A549 (cell line): Measurements from ENCODE around the gene SYDE1. TPM values are rescaled to one million over a fixed set of nuclear protein-coding genes. Genes with fewer than 3 reads are reported as not detected.
A peak's percentile ranks its signal among the peaks of the same experiment; 100 is the strongest.

Experiments used
- ATAC-seq, 2 experiments: fragments of 200-7000 bp in 1 of 2; fragments of >200 bp in 1 of 2; cut with Nextera tagmentation in 1 of 2; cut with Tn5 transposase in 1 of 2; 3 replicates each; pipeline versions ENCODE4 v1.8.0 to v1.9.1; 2018 to 2020; ENCODE audit warnings: mild to moderate bottlenecking in 1 of 2, moderate library complexity in 1 of 2
- CTCF ChIA-PET: fragments of 300-600 bp; sonication (Branson Sonifier 250); formaldehyde crosslinking; extraction: SDS; loops from one replicate; lab custom pipeline; 2021; ENCODE audit warnings: antibody characterized with exemption, inconsistent platforms; lab: Yijun Ruan, JAX
- POLR2A ChIA-PET: fragments of 350-600 bp; formaldehyde crosslinking; extraction: SDS; loops from one replicate; lab custom pipeline; 2021; ENCODE audit warnings: antibody characterized with exemption, inconsistent platforms; lab: Yijun Ruan, JAX
- DNase-seq, 2 experiments: peaks; one replicate each; pipeline versions ENCODE4 v3.0.0 to v3.0.0-alpha.2; 2011 to 2016; ENCODE audit warnings: low read depth in 1 of 2, low spot score in 1 of 2
- FAIRE-seq: peaks from 2 replicates; lab custom pipeline; 2011; peaks lifted over from hg19 to GRCh38; lab: Jason Lieb, UNC
- H3K27ac ChIP-seq, 2 experiments: fragments of >200 bp; sonication (Bioruptor Twin); formaldehyde crosslinking; 3 replicates each; pipeline ENCODE4 v1.5.1; 2016 to 2017
- H3K4me1 ChIP-seq: fragments of >200 bp; sonication (Bioruptor Twin); formaldehyde crosslinking; 3 replicates; pipeline ENCODE4 v1.6.1; 2016
- H3K4me2 ChIP-seq: fragments of >200 bp; sonication (Bioruptor Twin); formaldehyde crosslinking; 3 replicates; pipeline ENCODE4 v1.6.1; 2016
- H3K4me3 ChIP-seq: fragments of >200 bp; sonication (Bioruptor Twin); formaldehyde crosslinking; 3 replicates; pipeline ENCODE4 v1.5.1; 2016
- H3K9me3 ChIP-seq: fragments of >200 bp; sonication (Bioruptor Twin); formaldehyde crosslinking; 3 replicates; pipeline ENCODE4 v1.6.1; 2016
- BHLHE40 ChIP-seq: IDR thresholded peaks from 2 replicates; pipeline ENCODE4 v1.6.1; 2012; ENCODE audit warnings: low read depth, low read length, inconsistent platforms
- CHD4 ChIP-seq: fragments of 200-600 bp; sonication (generic); IDR thresholded peaks from 2 replicates; pipeline ENCODE4 v1.6.1; 2016; ENCODE audit warnings: antibody characterized with exemption, mild to moderate bottlenecking, borderline replicate concordance
- EHF ChIP-seq: fragments of 250-450 bp; sonication (Bioruptor Pico); IDR thresholded peaks from 2 replicates; pipeline ENCODE4 v1.5.0; 2020; ENCODE audit warnings: mild to moderate bottlenecking
- EHMT2 ChIP-seq: fragments of 200-600 bp; sonication (generic); IDR thresholded peaks from 2 replicates; pipeline ENCODE4 v1.6.1; 2016; ENCODE audit warnings: antibody characterized with exemption, low read depth, mild to moderate bottlenecking, moderate library complexity
- FOSB ChIP-seq: fragments of 250-450 bp; sonication (Bioruptor Pico); IDR thresholded peaks from 2 replicates; pipeline ENCODE4 v1.5.0; 2020; ENCODE audit warnings: mild to moderate bottlenecking, moderate library complexity
- FOSL2 ChIP-seq, 2 experiments: fragments of 450-650 bp in 1 of 2; fragments of >200 bp in 1 of 2; sonication (Bioruptor Twin) in 1 of 2; formaldehyde crosslinking; IDR thresholded peaks; 2 replicates each; pipeline versions ENCODE4 v1.5.0 to v1.6.1; 2016 to 2020; ENCODE audit warnings: mild to moderate bottlenecking in 1 of 2, moderate library complexity in 1 of 2
- HMGXB4 ChIP-seq: fragments of 250-450 bp; sonication (Bioruptor Pico); IDR thresholded peaks from 2 replicates; pipeline ENCODE4 v1.5.0; 2021; ENCODE audit warnings: mild to moderate bottlenecking, moderate library complexity, borderline replicate concordance
- HOXA7 ChIP-seq: fragments of 250-450 bp; sonication (Bioruptor Pico); IDR thresholded peaks from 2 replicates; pipeline ENCODE4 v1.5.0; 2020; ENCODE audit warnings: mild to moderate bottlenecking, moderate library complexity
- HOXB5 ChIP-seq: fragments of 250-450 bp; sonication (Bioruptor Pico); IDR thresholded peaks from 2 replicates; pipeline ENCODE4 v1.5.0; 2020; ENCODE audit warnings: mild to moderate bottlenecking, moderate library complexity
- JUN ChIP-seq, 2 experiments: fragments of >200 bp; sonication (Bioruptor Twin); formaldehyde crosslinking; IDR thresholded peaks; 2 replicates in 1 of 2; 3 replicates in 1 of 2; pipeline ENCODE4 v1.6.1; 2016 to 2017
- MAFK ChIP-seq: fragments of 450-650 bp; IDR thresholded peaks from 2 replicates; pipeline ENCODE4 v1.6.1; 2014; ENCODE audit not compliant: partially characterized antibody
- NFE2L2 ChIP-seq: fragments of 150-350 bp; conservative IDR thresholded peaks from 2 replicates; pipeline ENCODE4 v1.6.1; 2014; ENCODE audit warnings: low read length
- RAD21 ChIP-seq, 2 experiments: fragments of >200 bp in 1 of 2; sonication (Bioruptor Twin) in 1 of 2; formaldehyde crosslinking in 1 of 2; IDR thresholded peaks in 1 of 2; conservative IDR thresholded peaks in 1 of 2; 2 replicates in 1 of 2; 3 replicates in 1 of 2; pipeline ENCODE4 v1.6.1; 2012 to 2018; ENCODE audit warnings: inconsistent platforms in 1 of 2
- ZC3H11A ChIP-seq: fragments of 450-650 bp; IDR thresholded peaks from 2 replicates; pipeline ENCODE4 v1.6.1; 2014; ENCODE audit warnings: antibody characterized with exemption, mild to moderate bottlenecking
- ZNF302 ChIP-seq: fragments of 250-450 bp; sonication (Bioruptor Pico); IDR thresholded peaks from 2 replicates; pipeline ENCODE4 v1.9.0; 2021; ENCODE audit warnings: inconsistent platforms, mild to moderate bottlenecking, moderate library complexity
- WGBS: methylation state at CpG from one replicate; pipeline ENCODE4 v1.1.6; 2017; ENCODE audit errors: missing lambda C conversion rate; 5-methylcytosine and 5-hydroxymethylcytosine counted together
- polyA plus RNA-seq, 4 experiments: library from polyadenylated mRNA; depleted of rRNA in 3 of 4; stranded (reverse); fragments of >200 nt; fragmentation: RNase III in 1 of 4; extraction: RNeasy Plus Mini Kit Qiagen cat#74134 plus additional on column Dnase treatment in 1 of 4; gene quantifications; 2 replicates in 3 of 4; 3 replicates in 1 of 4; pipeline ENCODE4 v1.2.3, GENCODE V29; 2011 to 2017
- TF ChIP-seq, protein P1 (sequence below): fragments of >200 bp; sonication (Bioruptor Twin); formaldehyde crosslinking; IDR thresholded peaks from 3 replicates; pipeline ENCODE4 v1.5.1; 2016
- TF ChIP-seq, protein P2 (sequence below): IDR thresholded peaks from 2 replicates; pipeline ENCODE4 v1.6.1; 2012; ENCODE audit warnings: low read depth, borderline replicate concordance
- TF ChIP-seq, protein P3 (sequence below): fragments of >200 bp; sonication (Bioruptor Twin); formaldehyde crosslinking; IDR thresholded peaks from 2 replicates; pipeline ENCODE4 v1.6.1; 2016

The SYDE1 gene
- polyA plus RNA-seq, 2 of the 4 experiments (the other 2 are of a cell fraction): 5.5 to 8.8 TPM

- FAIRE-seq (no peak), DNase-seq (no peak), ATAC-seq (no peak)
- Histone ChIP-seq H3K4me3 (no peak overlapping the region), H3K9me3 (peaks cover 21% of the 10 kb centered on the region; the same call in 2 of the 3 replicates), H3K4me2 (no peak overlapping the region), H3K4me1 (peaks cover 6% of the 10 kb centered on the region; the same call in 2 of the 3 replicates), H3K27ac (no peak overlapping the region)
- POLR2A ChIA-PET: no interaction called here
- CTCF ChIA-PET: interaction anchor here (1.3 kb wide), 1 partner anchor 13 kb away, joined by 3 read pairs; no protein-coding TSS in a partner anchor
- WGBS: 100% methylated on average over 3 of the region's 3 CpGs
- no peak for TF ChIP-seq FOSL2 (IDR thresholded peaks at IDR 0.05)
- no peak for TF ChIP-seq FOSL2 (CRISPR knock-in tag; IDR thresholded peaks at IDR 0.05)
- TF ChIP-seq, protein P1, sequence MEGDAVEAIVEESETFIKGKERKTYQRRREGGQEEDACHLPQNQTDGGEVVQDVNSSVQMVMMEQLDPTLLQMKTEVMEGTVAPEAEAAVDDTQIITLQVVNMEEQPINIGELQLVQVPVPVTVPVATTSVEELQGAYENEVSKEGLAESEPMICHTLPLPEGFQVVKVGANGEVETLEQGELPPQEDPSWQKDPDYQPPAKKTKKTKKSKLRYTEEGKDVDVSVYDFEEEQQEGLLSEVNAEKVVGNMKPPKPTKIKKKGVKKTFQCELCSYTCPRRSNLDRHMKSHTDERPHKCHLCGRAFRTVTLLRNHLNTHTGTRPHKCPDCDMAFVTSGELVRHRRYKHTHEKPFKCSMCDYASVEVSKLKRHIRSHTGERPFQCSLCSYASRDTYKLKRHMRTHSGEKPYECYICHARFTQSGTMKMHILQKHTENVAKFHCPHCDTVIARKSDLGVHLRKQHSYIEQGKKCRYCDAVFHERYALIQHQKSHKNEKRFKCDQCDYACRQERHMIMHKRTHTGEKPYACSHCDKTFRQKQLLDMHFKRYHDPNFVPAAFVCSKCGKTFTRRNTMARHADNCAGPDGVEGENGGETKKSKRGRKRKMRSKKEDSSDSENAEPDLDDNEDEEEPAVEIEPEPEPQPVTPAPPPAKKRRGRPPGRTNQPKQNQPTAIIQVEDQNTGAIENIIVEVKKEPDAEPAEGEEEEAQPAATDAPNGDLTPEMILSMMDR: no peak
- TF ChIP-seq JUN (IDR thresholded peaks at IDR 0.05): no peak
- no peak for TF ChIP-seq HOXA7
- TF ChIP-seq, protein P2, sequence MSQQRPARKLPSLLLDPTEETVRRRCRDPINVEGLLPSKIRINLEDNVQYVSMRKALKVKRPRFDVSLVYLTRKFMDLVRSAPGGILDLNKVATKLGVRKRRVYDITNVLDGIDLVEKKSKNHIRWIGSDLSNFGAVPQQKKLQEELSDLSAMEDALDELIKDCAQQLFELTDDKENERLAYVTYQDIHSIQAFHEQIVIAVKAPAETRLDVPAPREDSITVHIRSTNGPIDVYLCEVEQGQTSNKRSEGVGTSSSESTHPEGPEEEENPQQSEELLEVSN: no peak
- TF ChIP-seq BHLHE40: no peak
- TF ChIP-seq MAFK: no peak
- TF ChIP-seq, protein P3, sequence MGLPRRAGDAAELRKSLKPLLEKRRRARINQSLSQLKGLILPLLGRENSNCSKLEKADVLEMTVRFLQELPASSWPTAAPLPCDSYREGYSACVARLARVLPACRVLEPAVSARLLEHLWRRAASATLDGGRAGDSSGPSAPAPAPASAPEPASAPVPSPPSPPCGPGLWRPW: no peak
- no peak for TF ChIP-seq EHF (CRISPR knock-in tag)
- no peak for TF ChIP-seq HOXB5 (CRISPR knock-in tag)
- TF ChIP-seq ZC3H11A: no peak
- no peak for TF ChIP-seq FOSB (CRISPR knock-in tag)
Observed at GRCh38 chr19:15105044-15105443, 2.2 kb upstream of the SYDE1 start.

DNA sequence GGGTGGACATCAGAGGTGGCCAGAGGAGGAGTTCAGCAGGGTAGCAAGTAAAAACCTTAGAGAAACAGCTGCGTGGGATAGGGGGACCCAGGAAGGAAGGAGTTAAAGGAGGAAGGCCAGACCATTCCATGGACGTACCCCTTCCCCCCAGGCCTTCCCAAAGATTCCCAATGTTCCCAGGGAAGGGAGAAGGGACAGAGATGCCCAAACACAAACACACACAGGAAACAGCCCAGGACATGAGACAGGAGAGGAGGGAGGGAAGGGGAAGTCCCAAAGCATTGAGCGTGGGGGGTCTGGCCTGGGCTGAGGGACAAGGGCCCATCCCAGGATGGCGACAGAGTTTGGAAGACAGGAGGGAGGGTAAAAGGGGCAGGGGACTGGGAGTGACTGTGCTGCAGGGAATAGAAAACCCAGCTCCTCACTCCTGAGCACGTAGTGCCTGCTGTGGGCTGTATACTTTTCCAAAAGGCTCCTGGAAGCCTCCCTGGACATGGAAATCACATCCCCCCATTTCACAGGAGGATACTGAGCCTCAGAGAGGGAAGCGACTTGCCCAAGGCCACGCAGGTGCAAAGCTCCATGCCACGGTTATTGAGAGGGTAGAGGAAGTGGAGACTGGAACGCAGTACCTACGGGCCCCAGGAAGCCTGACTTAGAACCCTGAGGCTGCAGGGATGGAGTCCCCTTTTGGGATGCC lies 1.1 kb downstream of the SYDE1 start:
- ATAC-seq: peak in 1 of 2 experiments; percentile 31; a peak in 3 of 6 replicates
- TF ChIP-seq NFE2L2 (no peak), HMGXB4 (CRISPR knock-in tag) (no peak), EHMT2 (no peak), ZNF302 (no peak), JUN (IDR thresholded peaks at IDR 0.05) (no peak), BHLHE40 (no peak), CHD4 (no peak), RAD21 (conservative IDR thresholded peaks at IDR 0.05 in 1 of 2, IDR thresholded peaks at IDR 0.05 in 1 of 2) (no peak)
- Histone ChIP-seq H3K27ac (peak overlapping the region; percentile 94 to 100; a peak in 5 of 6 replicates), H3K4me2 (peak overlapping the region; percentile 90), H3K4me1 (peaks cover 6% of the 10 kb centered on the region; the same call in 2 of the 3 replicates), H3K9me3 (peaks cover 10% of the 10 kb centered on the region; the same call in 2 of the 3 replicates), H3K4me3 (peak overlapping the region; percentile 94)
- ChIA-PET CTCF (interaction anchor here (0.5 to 0.8 kb wide), 2 partner anchors 18 to 26 kb away, joined by 3 read pairs; partner anchors contain the start of gene OR1I1), POLR2A (no interaction called here)
- no peak for FAIRE-seq
- no peak for DNase-seq
- WGBS: 61% methylated on average over 10 of the region's 10 CpGs
